HPDE6-E6E7 (cell line): Measurements from ENCODE around the gene PRR36.

Experiments
- DNase-seq: peaks from one replicate; pipeline ENCODE4 v3.0.0; 2011; ENCODE audit warnings: missing footprints; ENCODE audit errors: extremely low spot score

PRR36 gene

DNA sequence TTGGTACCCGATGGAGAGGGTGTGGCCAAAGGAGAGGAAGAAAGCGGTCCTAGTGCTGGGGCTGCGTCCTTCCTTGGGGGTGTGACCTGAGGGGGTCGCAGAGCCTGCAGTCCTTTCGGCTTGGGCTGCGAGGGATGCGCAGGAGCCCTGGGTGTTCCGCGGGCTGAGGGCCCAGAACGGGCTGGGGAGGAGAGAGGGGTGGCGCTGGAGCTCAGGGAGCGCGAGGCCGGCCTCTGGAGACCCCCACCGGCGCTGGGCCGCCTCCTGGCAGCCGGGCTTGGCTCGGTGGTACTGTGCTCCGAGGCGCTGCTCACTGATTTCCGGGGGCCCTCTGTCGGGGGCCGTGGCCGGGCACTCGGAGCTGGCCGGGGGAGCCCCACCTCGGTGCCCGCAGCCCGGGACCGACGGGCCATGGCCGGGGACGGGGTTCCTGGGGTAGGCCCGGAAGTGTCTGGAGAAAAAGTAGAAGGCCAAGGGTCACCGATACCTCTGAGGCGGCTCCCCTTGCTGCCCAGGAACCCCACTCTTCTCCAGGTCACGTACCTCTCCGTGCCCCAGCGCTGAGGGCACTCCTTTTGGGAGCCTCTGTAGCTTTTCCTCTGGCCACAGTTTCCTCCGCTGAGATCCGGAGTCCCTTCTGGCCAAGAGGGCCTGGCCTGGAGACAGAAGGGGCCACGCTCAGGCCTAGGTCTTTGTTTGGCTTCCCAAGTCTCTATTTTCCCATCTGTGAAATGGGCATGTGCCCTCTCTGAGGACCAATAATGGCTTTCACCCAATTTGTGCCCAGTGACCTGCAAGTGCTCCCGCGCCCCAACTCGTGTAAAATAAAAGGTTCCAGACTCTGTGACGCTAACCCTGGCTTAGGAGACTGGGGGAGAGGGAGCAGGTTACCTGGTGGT lies 1.6 kb downstream of the PRR36 start:
- DNase-seq = no peak

GRCh38 chr19:7871437-7872305 lies 2.5 kb downstream of the PRR36 start:
- peak; percentile 71 for DNase-seq

DNA sequence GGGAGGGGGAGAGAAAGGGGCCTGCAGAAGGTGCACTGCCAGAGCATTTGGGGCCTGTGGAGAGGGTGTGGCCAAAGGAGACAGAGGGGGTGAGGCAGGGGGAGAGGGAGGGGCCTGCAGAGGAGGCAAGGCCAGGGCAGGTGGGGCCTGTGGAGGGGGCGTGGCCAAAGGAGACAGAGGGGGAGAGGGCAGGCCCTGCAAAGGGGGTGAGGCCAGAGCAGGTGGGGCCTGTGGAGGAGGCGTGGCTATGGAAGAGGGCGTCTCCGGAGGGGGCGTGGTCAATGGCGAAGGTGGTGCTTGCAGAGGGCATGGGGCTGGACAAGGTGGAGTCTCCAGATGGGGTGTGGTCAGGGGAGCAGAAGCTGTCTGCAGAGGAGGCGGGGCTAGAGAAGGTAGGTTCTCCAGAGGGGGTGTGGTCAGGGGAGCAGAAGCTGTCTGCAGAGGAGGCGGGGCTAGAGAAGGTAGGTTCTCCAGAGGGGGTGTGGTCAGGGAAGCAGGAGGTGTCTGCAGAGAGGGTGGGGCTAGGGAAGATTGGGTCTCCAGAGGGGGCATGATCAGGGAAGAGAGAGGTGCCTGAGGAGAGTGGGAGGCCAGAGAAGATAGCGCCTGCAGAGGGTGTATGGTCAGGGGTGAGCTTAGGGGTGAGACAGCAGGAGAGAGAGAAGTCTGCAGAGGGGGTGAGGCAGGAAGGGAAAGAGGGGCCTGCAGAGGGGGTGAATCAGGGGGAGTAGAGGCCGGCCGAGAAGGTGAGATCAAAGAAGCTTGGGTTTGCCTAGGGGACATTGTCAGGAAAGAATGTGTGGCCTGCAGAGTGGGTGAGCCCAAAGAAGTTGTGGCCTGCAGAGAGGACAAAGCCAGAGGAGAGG lies 3.4 kb downstream of the PRR36 start:
- DNase-seq = no peak

- no peak for DNase-seq
Measured at GRCh38 chr19:7869910-7870511, 4.2 kb downstream of the PRR36 start.

GRCh38 chr19:7869453-7869909 lies 4.7 kb downstream of the PRR36 start:
- DNase-seq = no peak

- DNase-seq = peak; percentile 81
Measured at GRCh38 chr19:7868671-7869452, 5.3 kb downstream of the PRR36 start.

- no peak for DNase-seq
Measured at GRCh38 chr19:7868326-7868670, 5.9 kb downstream of the PRR36 start.

DNA sequence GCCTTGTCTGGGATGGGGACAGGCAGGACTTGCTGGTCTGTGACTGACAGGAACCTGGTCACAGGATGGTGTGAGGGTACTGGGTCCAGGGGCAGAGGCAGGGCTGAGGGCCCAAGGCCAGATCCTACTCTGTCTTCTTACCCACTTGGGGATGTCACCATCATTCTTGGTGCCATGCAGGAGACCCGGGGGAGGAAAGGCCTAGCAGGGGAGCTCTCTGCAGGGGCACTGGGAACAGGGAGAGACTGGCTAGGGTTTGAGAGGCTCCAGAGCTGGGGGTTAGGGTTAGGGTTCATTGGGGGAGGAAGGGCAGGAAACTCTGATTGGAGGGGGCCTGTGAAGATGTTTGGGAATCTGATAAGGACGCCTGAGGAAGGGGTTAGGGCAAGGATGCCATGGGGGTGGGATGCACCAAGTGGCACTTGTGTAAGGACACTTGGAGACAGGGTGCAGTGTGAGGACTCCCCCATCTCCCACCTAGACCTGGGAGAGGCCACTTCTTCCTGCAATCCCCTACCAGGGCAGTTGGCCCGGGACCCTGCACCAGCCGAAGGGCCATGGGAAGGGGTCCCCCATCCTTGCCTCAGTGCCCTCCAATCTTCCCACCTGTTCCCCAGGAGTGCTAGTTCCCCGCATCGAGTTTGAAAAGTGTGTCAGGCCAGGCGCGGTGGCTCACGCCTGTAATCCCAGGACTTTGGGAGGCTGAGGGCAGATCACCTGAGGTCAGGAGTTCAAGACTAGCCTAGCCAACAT lies 6.9 kb downstream of the PRR36 start:
- DNase-seq = no peak

GRCh38 chr19:7866399-7867091 lies 7.6 kb downstream of the PRR36 start:
- no peak for DNase-seq

GRCh38 chr19:7865262-7865911 lies 8.8 kb downstream of the PRR36 start:
- no peak for DNase-seq

GRCh38 chr19:7864690-7865074 lies 9.5 kb downstream of the PRR36 start:
- no peak for DNase-seq

DNA sequence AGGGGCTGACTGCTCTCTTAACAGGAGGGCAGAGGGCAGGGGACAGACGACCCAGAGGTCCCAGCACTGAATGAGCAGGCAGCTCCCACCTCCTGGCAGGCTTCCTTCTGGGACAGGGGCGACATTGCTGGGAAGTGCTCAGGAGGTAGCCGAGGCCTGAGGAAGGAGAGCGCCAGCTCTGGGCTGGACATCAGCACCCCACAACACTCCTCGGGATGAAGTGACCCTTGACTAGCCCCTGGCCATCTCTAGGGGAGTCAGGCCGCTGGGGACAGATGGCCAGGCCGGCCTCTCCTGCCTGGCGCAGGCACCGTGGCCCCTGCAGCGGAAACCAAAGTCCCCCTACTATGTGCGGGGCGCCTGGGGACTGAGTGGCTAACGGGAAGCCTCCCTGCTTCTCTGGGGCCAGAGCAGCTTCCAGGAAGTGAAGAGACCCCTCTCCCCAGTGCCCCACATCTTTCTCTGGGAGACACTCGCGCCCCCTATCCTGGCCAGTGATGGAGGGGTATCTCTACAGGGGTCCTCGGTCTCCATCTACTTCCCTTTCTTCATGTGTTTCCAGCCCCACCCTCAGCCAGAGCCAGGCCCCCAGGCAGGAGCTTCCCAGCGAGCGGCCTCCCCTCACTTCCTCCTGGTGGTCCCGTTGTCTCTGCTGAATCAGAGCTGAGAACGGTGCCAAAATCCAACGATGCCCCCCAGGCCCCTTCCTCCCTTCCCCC lies 10.1 kb downstream of the PRR36 start:
- no peak for DNase-seq

GRCh38 chr19:7863157-7863970 lies 10.8 kb downstream of the PRR36 start:
- DNase-seq = no peak

DNA sequence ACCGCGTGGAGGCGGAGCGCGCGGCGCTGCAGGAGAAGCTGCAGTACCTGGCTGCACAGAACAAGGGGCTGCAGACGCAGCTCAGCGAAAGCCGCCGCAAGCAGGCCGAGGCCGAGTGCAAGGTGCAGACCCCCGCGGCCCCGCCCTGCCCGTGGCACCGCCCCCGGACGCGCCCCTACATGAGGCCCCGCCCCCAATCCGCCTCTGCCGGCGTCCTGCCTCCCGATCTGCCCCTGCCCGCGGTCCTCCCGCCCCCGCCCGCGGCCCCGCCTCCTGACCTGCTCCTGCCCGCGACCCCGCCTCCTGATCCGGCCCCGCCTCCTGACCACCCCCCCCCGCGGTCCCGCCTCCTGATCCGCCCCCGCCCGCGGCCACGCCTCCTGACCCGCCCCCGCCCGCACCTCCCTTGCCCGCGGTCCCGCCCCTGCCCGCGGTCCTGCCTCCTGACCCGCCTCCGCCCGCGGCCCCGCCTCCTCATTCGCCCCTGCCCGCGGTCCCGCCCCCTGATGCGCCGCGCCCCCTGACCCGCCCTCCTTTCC lies 11.7 kb downstream of the PRR36 start:
- DNase-seq = no peak

DNA sequence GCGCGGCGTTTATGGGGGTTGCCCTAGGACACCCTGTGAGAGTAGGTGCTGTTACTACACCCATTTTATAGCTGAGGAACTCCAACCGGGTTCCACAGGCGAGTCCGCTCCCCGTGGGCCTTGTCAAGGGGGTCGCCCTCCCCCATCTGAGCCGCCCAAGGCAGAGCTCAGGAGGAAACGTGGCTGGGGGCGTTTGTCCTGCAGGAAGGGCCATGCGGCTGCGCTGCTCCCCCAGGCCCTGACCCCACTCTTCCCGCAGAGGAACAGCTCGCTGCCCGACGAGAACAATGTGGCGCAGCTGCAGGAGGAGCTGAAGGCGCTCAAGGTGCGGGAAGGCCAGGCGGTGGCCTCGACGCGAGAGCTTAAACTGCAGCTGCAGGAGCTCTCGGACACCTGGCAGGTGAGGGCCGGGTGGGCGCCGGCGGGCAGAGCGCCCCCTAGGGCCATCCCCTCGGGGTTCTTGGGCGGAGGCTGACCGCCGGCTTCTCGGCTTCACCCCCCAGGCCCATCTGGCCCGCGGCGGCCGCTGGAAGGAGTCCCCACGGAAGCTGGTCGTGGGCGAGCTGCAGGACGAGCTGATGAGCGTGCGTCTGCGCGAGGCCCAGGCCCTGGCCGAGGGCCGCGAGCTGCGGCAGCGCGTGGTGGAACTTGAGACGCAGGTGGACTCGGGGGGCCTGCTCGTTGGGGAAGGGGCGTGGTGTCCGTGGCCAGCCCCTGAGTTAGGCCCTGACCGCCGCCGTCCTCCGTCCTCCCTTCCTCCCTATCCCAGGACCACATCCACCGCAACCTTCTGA lies 12.4 kb downstream of the PRR36 start:
- no peak for DNase-seq
